Thyroid gland (tissue), 4 donors: ENCODE measurements around the gene PLD2.

Source experiments
- POLR2A ChIP-seq, 2 donors: fragments of 450-650 bp; IDR thresholded peaks; one replicate each; pipeline ENCODE4 v1.6.1; 2017; ENCODE audit warnings: antibody characterized with exemption in 2 of 2, mild to moderate bottlenecking in 2 of 2, moderate library complexity in 1 of 2
- TF ChIP-seq, protein P1 (sequence below), 6 experiments: fragments of 200-600 bp in 3 of 6; fragments of 450-650 bp in 3 of 6; sonication (generic) in 3 of 6; IDR thresholded peaks; one replicate each; pipeline ENCODE4 v1.5.1; 2016 to 2019; ENCODE audit warnings: antibody characterized with exemption in 6 of 6, mild to moderate bottlenecking in 2 of 6, inconsistent platforms in 1 of 6, moderate library complexity in 1 of 6

DNA sequence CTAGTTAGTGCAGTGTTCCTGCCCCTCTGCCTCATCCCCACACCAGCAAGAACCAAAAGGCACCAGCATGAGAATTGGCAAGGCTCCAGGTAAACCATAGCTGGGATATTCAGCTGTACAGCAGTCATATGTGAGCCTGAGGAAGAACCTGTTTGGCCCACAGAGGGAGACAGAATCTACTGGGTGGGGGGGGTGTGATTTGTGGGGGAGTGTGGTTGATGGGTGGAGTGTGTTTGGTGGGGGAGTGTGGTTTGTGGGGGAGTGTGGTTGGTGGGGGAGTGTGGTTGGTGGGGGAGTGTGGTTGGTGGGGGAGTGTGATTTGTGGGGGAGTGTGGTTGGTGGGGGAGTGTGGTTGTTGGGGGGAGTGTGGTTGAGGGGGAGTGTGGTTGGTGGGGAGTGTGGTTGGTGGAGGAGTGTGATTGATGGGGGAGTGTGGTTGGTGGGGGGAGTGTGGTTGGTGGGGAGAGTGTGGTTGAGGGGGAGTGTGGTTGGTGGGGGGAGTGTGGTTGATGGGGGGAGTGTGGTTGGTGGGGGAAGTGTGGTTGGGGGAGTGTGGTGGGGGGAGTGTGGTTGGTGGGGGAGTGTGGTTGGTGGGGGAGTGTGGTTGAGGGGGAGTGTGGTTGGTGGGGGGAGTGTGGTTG is 45.7 kb downstream of the PLD2 start:
- TF ChIP-seq POLR2A (IDR thresholded peaks at IDR 0.05) = no peak
- TF ChIP-seq, protein P1, sequence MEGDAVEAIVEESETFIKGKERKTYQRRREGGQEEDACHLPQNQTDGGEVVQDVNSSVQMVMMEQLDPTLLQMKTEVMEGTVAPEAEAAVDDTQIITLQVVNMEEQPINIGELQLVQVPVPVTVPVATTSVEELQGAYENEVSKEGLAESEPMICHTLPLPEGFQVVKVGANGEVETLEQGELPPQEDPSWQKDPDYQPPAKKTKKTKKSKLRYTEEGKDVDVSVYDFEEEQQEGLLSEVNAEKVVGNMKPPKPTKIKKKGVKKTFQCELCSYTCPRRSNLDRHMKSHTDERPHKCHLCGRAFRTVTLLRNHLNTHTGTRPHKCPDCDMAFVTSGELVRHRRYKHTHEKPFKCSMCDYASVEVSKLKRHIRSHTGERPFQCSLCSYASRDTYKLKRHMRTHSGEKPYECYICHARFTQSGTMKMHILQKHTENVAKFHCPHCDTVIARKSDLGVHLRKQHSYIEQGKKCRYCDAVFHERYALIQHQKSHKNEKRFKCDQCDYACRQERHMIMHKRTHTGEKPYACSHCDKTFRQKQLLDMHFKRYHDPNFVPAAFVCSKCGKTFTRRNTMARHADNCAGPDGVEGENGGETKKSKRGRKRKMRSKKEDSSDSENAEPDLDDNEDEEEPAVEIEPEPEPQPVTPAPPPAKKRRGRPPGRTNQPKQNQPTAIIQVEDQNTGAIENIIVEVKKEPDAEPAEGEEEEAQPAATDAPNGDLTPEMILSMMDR (IDR thresholded peaks at IDR 0.05) = no peak
